NCI-H748 (cell line): Measurements from ENCODE around the gene USP40.
"Not testable (repeated sequence)": the region's sequence is repeated elsewhere in the genome, so short reads cannot be mapped to it uniquely, and the experiment has no call there.

Experiments used
- DNase-seq: peaks from one replicate; lab custom pipeline; 2025; ENCODE audit not compliant: unreplicated experiment; lab: John Stamatoyannopoulos, UW

USP40 gene, protein sequence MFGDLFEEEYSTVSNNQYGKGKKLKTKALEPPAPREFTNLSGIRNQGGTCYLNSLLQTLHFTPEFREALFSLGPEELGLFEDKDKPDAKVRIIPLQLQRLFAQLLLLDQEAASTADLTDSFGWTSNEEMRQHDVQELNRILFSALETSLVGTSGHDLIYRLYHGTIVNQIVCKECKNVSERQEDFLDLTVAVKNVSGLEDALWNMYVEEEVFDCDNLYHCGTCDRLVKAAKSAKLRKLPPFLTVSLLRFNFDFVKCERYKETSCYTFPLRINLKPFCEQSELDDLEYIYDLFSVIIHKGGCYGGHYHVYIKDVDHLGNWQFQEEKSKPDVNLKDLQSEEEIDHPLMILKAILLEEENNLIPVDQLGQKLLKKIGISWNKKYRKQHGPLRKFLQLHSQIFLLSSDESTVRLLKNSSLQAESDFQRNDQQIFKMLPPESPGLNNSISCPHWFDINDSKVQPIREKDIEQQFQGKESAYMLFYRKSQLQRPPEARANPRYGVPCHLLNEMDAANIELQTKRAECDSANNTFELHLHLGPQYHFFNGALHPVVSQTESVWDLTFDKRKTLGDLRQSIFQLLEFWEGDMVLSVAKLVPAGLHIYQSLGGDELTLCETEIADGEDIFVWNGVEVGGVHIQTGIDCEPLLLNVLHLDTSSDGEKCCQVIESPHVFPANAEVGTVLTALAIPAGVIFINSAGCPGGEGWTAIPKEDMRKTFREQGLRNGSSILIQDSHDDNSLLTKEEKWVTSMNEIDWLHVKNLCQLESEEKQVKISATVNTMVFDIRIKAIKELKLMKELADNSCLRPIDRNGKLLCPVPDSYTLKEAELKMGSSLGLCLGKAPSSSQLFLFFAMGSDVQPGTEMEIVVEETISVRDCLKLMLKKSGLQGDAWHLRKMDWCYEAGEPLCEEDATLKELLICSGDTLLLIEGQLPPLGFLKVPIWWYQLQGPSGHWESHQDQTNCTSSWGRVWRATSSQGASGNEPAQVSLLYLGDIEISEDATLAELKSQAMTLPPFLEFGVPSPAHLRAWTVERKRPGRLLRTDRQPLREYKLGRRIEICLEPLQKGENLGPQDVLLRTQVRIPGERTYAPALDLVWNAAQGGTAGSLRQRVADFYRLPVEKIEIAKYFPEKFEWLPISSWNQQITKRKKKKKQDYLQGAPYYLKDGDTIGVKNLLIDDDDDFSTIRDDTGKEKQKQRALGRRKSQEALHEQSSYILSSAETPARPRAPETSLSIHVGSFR

DNA sequence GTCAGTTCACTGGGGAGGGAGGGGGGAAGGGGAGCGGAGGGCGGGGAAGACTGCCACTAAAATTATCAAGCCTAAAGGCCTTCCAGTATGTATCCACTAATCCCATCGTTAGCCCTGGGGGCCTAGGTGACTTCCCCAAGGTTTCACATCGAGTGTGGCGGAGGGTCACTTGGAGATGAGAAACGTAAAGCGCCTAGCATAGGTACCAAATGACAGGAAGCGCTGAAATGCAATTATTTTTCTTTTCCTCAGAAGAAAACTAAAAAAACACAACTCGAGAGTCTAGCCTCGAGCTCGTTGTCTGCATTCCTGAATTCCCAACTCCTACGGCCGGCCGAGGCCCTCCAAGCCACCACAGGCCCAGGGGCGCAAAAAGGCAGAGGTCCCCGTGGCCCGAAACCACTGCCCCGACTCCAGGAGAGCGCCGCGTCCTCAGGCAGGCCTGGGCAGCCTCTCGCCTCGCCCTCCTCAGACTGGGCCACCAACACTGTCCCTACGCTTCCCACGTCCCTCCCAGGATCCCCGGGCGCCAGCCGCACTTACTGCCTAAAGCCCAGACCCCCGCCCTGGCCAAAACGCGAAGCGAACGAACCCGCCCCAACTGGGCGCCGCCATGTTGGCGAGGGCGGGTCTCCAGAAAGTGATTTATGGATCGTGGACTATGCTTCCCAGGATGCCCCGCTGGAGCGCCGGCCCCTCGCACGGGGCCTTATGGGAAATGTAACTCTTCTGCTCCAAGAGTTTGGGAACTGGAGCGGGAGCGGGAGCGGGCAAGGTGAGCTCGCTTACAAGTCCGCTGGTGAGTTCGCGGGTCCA, at the start of gene USP40:
TSS of gene USP40 (minus strand) at position 642 of the 816 bp plus-strand sequence. CDS start 1,228 bp downstream, outside the sequence.
- peak; percentile 96 for DNase-seq

DNA sequence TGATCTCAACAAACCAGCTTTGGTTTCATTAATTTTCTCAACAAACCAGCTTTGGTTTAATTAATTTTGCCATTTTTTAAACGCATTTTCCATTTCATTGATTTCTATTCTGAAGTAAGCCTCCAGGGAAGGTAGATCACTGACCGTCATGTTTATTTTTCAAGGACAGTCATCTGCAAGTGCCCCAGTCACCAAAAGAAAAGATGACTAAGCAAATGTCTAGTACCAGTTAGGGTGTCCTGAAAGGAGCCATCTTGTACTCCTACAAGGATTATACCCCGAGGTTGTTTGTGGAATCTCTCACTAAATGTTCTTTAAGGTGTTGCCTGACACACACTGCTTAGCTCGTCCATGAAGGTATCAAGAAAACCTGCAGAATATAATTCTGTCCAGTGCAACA, 44.7 kb upstream of the USP40 start:
- no peak for DNase-seq

DNA sequence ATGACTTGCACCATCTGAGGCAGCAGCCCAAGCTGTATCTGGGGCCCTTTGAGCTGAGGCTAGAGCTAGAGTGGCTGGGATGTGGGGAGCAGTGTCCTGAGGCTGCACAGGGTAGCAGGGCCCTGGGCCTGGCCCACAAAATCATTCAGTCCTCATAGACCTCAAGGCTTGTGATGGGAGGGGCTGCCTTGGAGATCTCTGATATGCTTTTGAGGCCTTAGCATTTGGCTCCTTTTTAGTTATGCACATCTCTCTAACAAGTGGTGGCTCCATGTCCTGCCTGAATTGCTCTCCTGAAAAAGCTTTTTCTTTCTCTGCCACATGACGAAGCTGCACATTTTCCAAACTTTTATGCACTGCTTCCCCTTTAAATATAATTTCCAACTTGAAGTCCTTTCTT, 39.1 kb upstream of the USP40 start:
- DNase-seq, result no peak

DNA sequence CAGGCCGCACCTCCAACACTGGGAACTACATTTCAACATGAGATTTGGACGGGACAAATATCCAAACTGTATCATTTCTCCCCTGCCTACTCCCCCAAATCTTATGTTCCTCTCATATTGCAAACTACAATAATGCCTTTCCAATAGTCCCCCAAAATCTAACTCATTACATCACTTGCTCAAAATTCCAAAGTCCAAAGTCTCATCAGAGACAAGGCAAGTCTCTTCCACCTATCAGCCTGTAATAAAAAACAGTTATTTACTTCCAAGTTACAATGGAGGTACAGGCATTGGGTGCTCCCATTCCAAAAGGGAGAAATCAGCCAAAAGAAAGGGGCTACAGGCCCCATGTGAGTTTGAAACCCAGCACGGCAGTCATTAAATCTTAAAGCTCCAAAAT, 38.2 kb upstream of the USP40 start:
- no peak for DNase-seq

DNA sequence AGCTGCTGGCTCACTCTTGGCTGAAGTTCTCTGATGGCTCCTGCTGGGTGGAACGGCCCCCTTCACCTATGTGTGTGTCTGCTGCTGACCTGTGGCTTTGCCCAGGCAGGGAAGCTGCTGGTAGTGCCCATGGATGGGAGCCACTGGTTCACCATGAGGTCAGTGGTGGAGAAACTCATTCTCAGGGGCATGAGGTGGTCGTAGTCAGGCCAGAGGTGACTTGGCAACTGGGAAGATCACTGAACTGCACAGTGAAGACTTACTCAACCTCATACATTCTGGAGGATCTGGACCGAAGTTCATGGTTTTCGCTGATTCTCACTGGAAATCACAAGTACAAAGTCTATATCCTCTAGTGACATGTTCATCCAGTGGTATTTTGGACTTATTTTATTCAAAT, 36.9 kb upstream of the USP40 start:
- DNase-seq, result no peak

DNA sequence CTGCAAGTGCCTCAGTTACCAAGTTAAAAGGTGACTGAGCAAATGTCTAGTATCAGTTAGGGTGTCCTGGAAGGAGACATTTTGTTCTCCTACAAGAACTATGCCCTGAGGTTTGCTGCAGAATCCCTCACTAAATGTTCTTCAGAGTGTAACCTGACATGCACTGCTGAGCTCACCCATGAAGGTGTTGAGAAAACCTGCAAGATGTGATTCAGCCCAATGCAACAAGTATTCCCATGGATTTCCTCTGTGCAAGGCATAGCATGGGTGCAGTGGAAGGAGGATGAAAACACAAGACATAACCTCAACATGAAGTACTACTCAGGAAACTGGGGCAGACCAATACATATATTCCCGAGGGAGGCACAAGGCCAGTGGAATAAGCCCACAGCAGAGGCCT, 35.5 kb upstream of the USP40 start:
- DNase-seq, result no peak

DNA sequence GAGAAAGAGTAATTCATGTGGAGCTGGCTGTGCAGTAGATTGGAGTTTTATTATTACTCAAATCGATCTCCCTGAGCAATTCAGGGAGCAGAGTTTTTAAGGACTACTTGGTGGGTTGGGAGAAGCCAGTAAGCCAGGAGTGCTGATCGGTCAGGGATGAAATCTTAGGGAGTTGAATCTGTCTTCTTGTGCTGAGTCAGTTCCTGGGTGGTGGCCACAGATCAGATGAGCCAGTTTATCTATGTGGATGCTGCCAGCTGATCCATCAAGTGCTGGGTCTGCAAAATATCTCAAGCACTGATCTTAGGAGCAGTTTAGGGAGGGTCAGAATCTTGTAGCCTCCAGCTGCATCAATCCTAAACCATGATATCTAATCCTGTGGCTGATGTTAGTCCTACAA, 33.8 kb upstream of the USP40 start:
- DNase-seq, result no peak

DNA sequence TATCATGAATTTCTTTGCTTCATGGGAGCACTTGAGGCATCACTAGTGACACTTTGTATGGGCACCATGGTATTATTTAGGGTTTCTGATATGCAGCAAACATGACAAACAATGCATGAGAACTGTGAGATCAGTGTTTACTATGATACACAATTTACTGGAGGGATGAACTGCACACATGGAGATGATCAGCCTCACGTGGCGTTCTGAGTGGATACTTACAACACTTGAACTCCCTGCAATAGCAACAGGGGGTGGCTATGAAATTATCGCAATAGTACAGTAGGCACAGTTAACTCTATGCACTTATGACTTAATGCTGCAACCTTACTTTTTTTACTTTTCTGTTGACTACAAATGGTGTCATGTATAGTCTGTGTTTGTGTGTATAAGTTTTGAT, 32.4 kb upstream of the USP40 start:
- DNase-seq, result peak; percentile 42

DNA sequence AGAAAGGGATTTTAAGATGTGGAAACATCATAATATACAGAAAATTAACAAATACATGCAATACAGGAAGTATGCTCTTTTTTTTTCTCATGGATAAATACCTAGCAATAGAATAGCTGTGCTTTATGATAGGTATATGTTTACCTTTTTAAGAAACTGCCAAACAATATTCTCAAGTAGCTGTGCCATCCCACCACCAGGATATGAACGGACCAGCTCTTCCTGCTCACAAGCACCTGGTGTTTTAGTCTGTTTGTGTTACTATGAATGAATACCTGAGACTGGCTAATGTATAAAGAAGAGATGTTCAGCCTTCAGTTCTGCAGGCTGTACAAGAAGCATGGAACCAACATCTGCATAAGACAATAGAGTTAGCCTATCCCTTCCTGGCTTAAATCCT, 30.9 kb upstream of the USP40 start:
- DNase-seq, result peak; percentile 28

DNA sequence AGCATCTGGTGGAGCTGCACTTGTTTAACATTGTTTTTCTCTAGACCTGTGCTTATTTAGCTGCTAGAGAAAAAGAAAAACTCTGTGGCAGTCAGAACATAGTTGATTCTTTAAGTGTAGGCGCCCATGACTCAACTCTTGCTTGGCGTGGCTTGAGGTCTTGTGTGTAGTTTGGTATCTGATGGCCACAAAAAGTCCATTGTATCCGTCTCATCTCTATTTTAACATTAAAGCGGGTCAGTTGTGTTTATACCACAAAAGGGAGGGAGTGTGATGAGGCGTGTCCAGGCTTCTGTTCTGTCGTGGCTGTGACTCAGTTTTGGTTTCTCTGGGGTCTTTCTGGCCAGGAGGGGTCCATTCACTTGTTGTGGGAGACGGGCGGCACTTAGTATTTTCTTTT, 26.6 kb upstream of the USP40 start:
- DNase-seq, result no peak

DNA sequence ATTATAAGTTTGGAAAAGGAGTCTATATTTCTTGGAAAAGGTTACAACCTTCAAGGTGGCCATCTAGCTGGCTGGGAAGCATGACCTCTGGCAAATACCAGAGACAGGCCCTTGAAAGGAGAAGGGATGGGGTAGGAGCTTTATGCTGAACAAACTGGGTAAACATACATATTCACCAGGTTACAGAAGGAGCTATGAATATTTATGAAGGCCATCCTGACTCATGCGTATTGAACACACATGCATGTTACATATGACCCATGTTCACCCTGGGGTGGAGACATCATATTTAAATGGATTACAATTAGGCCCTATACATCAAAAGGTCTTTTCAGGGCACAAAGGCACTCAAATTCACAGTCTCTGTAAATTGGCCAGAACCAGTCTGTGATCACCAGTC, 26.1 kb upstream of the USP40 start:
- DNase-seq, result not testable (repeated sequence)

DNA sequence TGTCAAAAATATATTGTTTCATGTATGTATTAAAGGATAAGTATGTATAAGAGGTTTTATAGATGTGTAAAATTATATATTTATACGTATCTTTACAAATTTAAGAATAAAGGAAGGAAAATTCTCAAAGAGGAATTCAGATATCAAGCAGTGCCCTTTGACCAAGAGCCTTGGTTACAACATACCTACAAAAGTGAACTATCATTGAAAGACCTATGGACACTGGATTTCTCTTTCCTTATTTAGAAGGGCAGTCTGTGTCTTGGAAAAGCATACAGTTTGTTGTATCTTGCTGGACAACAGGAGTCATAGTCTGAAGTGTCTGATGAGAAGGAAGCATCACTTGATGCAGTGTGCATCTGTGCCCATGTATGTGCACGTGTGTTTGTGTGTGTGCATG, 21.8 kb upstream of the USP40 start:
- no peak for DNase-seq

DNA sequence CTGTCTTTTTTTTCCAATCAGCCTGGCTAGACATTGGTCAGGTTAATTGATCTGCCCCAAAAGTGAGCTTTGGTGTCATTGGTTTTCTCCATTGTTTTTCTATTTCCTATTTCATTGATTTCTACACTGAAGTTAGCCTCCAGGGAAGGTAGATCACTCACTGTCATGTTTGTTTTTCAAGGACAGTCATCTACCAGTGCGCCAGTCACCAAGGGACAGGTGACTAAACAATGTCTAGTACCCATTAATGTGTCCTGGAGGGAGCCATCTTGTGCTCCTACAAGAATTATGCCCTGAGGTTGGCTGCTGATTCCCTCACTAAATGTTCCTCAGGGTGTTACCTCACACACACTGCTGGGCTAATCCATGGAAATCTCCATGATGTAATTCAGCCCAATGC, 17.6 kb upstream of the USP40 start:
- peak; percentile 6 for DNase-seq

DNA sequence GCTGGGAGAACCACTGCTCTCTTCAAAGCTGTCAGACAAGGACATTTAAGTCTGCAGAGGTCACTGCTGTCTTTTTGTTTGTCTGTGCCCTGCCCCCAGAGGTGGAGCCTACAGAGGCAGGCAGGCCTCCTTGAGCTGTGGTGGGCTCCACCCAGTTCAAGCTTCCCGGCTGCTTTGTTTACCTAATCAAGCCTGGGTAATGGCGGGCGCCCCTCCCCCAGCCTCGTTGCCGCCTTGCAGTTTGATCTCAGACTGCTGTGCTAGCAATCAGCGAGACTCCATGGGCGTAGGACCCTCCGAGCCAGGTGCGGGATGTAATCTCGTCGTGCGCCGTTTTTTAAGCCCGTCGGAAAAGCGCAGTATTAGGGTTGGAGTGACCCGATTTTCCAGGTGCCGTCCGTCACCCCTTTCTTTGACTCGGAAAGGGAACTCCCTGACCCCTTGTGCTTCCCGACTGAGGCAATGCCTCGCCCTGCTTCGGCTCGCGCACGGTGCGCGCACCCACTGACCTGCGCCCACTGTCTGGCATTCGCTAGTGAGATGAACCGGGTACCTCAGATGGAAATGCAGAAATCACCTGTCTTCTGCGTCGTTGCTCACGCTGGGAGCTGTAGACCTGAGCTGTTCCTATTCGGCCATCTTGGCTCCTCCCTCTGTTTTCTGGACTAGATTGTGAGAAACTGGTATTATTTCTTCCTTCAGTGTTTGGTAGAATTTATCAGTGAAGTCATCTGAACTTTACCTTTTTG, 16.8 kb upstream of the USP40 start:
- not testable (repeated sequence) for DNase-seq

DNA sequence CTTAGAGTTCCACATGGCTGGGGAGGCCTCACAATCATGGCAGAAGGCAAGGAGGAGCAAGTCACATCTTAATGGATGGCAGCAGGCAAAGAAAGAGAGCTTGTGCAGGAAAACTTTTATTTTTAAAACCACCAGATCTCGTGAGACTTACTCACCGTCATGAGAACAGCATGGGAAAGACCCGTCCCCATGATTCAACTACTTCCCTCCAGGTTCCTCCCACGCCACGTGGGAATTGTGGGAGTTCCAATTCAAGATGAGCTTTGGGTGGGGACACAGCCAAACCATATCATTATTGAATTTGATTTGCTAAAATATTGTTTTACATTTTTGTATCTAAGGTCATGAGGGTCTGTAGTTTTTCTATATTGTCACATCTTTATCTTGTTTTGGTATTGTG, 10.8 kb upstream of the USP40 start:
- DNase-seq, result not testable (repeated sequence)

DNA sequence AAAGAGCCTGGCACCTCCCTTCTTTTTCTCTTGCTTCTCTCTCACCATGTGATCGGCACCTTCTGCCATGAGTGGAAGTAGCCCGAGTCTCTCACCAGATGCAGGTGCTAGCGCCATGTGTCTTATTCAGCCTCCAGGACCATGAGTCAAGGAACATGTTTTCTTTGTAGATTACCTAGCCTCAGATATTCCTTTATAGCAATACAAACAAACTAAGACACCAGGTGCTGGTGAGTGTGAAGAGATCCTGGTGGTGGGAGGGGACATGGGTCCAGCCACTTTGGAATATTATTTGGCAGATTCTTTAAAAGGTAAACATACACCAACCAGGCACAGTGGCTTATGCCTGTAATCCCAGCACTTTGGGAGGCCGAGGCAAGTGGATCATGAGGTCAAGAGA, 5.9 kb upstream of the USP40 start:
- DNase-seq, result no peak

DNA sequence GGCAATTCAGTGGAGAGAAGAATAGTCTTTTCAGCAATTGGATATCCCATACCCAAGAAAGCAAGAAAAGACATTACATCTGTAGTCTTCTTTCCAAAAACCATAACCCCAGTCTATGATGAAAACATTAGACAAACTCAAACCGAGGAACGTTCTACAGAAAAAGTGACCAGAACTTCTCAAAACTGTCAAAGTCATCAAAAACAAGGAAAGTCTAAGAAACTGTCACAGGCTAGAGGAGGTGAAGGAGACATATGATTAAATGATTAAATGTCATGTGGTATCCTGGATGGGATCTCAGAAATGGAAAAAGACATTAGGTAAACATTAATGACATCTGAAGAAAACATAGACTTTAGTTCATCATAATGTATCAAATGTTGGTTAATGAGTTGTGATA, 4.9 kb upstream of the USP40 start:
- no peak for DNase-seq

DNA sequence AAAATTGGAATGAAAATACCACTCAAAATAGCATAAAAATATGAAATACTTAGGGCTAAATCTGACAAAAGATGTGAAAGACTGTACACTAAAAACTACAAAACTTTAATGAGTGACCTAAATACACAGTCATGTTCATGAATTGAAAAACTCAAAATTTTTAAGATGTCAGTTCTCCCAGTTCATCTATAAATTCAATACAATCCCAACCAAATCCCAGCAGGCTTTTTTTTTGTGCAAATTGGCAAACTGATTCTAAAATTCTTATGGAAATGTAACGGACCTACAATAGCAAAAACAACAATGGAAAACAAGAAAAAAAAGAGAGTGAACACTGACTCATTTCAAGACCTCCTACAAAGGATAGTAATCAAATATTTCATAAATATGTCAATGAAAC, 4.4 kb upstream of the USP40 start:
- no peak for DNase-seq

DNA sequence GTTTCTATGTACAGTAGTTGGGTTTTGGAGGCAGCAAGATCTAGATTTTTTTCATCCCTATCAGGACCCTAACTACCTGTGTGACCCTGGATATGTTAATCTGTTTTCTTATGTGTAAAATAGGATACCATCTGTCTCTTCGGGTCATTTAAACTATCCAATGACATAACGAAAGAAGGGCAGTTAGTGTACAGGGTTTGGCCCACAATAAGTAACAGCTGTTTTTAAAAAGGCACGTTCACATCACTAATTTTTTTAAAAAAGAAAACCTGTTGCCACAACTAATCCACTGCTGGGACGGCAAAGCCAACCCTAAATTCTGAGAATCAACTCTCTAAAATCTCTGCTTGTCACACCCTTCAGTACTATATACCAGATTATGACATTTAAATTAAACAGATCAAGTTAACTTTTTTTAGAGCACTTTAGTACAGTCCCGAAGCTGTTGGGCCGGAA, 869 bp downstream of the USP40 start:
- DNase-seq, result no peak
